ENCODE data around the gene SUFU.

DNA sequence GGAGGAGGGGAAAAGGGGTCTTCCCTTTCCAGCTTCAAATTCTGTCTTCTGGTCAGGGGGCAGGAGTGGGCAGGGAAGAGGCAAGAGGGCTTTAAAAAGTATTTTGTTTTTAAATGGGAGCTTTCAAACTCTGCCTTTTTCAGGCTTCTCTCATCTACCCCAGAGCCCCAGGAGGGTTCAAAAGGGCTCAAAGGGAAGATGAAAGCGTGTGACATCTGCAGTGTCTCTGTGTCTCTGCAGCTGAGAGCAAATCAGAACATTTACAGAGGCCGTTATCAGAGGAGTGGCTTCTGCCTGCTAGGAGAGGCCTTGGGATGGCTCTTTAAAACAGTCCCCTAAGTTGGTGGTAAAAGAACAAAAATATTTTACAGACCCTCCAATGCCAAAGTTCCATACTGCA, 170.8 kb downstream of the SUFU start:
- no peak for TF ChIP-seq POLR2A (IDR thresholded peaks at IDR 0.05)
- TF ChIP-seq, protein P1, sequence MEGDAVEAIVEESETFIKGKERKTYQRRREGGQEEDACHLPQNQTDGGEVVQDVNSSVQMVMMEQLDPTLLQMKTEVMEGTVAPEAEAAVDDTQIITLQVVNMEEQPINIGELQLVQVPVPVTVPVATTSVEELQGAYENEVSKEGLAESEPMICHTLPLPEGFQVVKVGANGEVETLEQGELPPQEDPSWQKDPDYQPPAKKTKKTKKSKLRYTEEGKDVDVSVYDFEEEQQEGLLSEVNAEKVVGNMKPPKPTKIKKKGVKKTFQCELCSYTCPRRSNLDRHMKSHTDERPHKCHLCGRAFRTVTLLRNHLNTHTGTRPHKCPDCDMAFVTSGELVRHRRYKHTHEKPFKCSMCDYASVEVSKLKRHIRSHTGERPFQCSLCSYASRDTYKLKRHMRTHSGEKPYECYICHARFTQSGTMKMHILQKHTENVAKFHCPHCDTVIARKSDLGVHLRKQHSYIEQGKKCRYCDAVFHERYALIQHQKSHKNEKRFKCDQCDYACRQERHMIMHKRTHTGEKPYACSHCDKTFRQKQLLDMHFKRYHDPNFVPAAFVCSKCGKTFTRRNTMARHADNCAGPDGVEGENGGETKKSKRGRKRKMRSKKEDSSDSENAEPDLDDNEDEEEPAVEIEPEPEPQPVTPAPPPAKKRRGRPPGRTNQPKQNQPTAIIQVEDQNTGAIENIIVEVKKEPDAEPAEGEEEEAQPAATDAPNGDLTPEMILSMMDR (IDR thresholded peaks at IDR 0.05), result no peak

Measured in vagina (tissue), 2 donors.